Body of pancreas (tissue), 4 donors: ENCODE measurements around the gene GRID1.

Source experiments
- CTCF ChIP-seq, 7 experiments: fragments of 450-650 bp in 4 of 7; fragments of 200-600 bp in 3 of 7; sonication (generic) in 3 of 7; IDR thresholded peaks; one replicate each; pipeline ENCODE4 v1.5.1; 2016 to 2019; ENCODE audit warnings: antibody characterized with exemption in 7 of 7
- POLR2A ChIP-seq, 3 donors: fragments of 450-650 bp; IDR thresholded peaks; one replicate each; pipeline ENCODE4 v1.6.1; 2016; ENCODE audit warnings: antibody characterized with exemption in 3 of 3, mild to moderate bottlenecking in 2 of 3

- TF ChIP-seq CTCF (IDR thresholded peaks at IDR 0.05) (no peak), POLR2A (IDR thresholded peaks at IDR 0.05) (no peak)
Measured at GRCh38 chr10:86072413-86072812, 294.2 kb downstream of the GRID1 start.
